ENCODE results near the gene G6PC1. TPM values are rescaled to one million over a fixed set of nuclear protein-coding genes. Genes with fewer than 3 reads are reported as not detected.
"Not testable (repeated sequence)": the region's sequence is repeated elsewhere in the genome, so short reads cannot be mapped to it uniquely, and the experiment has no call there.

G6PC1 gene
- total and polyA plus RNA-seq, 2 donors = 0.15 TPM; not detected in 1

- DNase-seq (ENCODE audit: extremely low spot score); H3K36me3 ChIP-seq (ENCODE audit: insufficient read depth); H3K4me1 ChIP-seq (ENCODE audit: insufficient read depth); H3K4me3 ChIP-seq (ENCODE audit: low read depth, low read length); H3K27ac ChIP-seq (ENCODE audit: low read depth): not testable (repeated sequence)
- 92% methylated on average over 6 of the region's 6 CpGs for WGBS
These were observed 18.9 kb upstream of the G6PC1 start for GRCh38 chr17:42881706-42882105.

GRCh38 chr17:42882166-42882565 lies 18.4 kb upstream of the G6PC1 start:
- no peak overlapping the region for H3K27ac ChIP-seq (ENCODE audit: low read depth)
- H3K4me1 ChIP-seq (ENCODE audit: insufficient read depth) = no peaks in the 10 kb centered on the region
- H3K36me3 ChIP-seq (ENCODE audit: insufficient read depth) = no peaks in the 10 kb centered on the region
- no peak overlapping the region for H3K4me3 ChIP-seq (ENCODE audit: low read depth, low read length)
- no peak for DNase-seq (ENCODE audit: extremely low spot score)
- WGBS = 91% methylated on average over 8 of the region's 8 CpGs

DNA sequence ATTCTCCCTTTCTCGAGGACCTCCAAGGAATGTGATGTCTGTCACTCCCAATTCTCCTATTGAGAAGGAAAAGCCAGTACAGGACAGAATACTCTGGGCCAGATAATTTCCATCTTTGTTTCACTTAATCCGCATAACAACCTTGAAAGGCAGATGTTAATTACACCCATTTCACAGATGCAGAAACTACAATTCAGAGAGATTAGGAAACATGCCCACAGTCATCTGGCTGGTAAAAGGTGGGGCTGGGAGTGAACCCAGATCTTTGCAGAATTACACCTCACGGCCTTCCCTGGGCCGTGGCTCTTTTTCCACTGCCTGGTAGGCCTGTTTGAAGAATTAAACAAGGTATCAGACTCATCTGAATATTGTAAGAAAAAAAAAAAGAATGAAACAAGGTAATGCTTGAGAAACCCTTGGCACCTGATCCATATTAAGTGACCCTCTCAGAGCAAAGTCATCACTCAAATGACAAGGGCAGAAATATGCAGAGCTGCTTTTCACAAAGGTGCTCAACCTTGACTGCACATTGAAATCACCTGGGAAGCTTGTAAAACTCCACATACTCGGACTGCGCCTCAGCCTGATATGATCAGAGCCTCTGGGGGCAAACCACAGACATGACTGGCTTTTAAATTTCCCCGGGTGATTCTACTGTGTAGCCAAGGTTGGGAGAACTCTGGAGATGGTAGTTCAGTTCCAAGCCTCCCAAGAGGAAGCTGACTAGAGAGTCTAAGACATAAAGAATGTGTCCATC lies 16.6 kb upstream of the G6PC1 start:
- no peak for DNase-seq (ENCODE audit: extremely low spot score)
- 80% methylated on average over 7 of the region's 7 CpGs for WGBS
- H3K27ac ChIP-seq (ENCODE audit: low read depth) = no peak overlapping the region
- H3K36me3 ChIP-seq (ENCODE audit: insufficient read depth) = no peaks in the 10 kb centered on the region
- H3K4me1 ChIP-seq (ENCODE audit: insufficient read depth) = no peaks in the 10 kb centered on the region
- no peak overlapping the region for H3K4me3 ChIP-seq (ENCODE audit: low read depth, low read length)

- H3K4me1 ChIP-seq (ENCODE audit: insufficient read depth); H3K4me3 ChIP-seq (ENCODE audit: low read depth, low read length); H3K36me3 ChIP-seq (ENCODE audit: insufficient read depth); H3K27ac ChIP-seq (ENCODE audit: low read depth); DNase-seq (ENCODE audit: extremely low spot score): not testable (repeated sequence)
- WGBS = 98% methylated on average over 3 of the region's 3 CpGs
These were observed 14.8 kb upstream of the G6PC1 start for GRCh38 chr17:42885806-42886205.

DNA sequence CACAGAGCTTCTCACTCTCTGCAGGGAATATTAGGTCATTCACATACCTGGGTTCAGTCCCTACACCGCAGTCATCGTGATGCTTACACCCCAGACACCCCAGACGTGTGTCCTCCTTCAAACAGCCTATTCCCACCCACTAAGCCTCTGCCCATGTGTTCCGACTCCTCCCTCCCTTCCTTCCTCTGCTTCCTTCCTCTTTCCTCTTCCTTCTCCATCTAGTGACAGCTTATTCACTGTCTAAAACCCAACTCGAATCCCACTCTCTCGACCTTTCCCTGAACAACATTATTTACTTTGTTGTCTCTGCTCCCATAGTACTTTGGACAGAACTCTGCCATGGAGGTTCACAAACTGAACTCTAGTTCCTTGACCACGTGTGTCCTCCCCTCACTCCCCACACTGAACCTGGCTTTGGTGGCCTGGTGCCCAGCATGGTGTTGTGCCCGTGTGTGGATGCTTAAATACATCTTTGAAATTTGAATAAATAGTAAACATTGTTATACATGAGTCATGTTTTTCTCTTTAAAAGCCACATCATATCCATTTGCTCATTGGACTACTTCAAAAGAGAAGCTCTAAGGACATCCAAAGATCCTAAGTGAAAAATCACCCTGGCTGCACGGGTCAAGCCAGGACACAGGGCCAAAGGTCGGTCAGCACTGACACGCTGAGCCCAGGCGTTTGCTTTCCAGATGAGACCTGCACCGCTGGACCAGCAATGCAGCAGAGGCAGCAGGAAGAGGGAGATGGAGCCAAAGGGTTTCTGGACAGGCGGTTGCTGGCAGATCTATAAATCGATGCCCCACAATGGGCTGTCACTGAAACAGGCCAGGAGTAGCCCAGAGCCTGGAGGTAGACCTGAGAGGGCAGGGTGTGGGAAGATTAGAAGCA lies 14.1 kb upstream of the G6PC1 start:
- H3K36me3 ChIP-seq (ENCODE audit: insufficient read depth) = no peaks in the 10 kb centered on the region
- H3K4me1 ChIP-seq (ENCODE audit: insufficient read depth) = no peaks in the 10 kb centered on the region
- DNase-seq (ENCODE audit: extremely low spot score) = no peak
- no peak overlapping the region for H3K27ac ChIP-seq (ENCODE audit: low read depth)
- 61% methylated on average over 15 of the region's 15 CpGs for WGBS
- H3K4me3 ChIP-seq (ENCODE audit: low read depth, low read length) = no peak overlapping the region

GRCh38 chr17:42889809-42890208 lies 10.8 kb upstream of the G6PC1 start:
- Histone ChIP-seq H3K36me3 (ENCODE audit: insufficient read depth) (no peaks in the 10 kb centered on the region), H3K4me3 (ENCODE audit: low read depth, low read length) (no peak overlapping the region), H3K27ac (ENCODE audit: low read depth) (no peak overlapping the region), H3K4me1 (ENCODE audit: insufficient read depth) (peaks cover 1% of the 10 kb centered on the region)
- DNase-seq (ENCODE audit: extremely low spot score) = no peak
- WGBS = 91% methylated on average over 7 of the region's 7 CpGs

GRCh38 chr17:42891539-42892152 lies 9.0 kb upstream of the G6PC1 start:
- no peak overlapping the region for H3K4me3 ChIP-seq (ENCODE audit: low read depth, low read length)
- 32% methylated on average over 10 of the region's 10 CpGs for WGBS

GRCh38 chr17:42893359-42893758 lies 7.2 kb upstream of the G6PC1 start:
- 42% methylated on average over 4 of the region's 4 CpGs for WGBS
- Histone ChIP-seq H3K4me1 (ENCODE audit: insufficient read depth) (peaks cover 1% of the 10 kb centered on the region), H3K4me3 (ENCODE audit: low read depth, low read length) (no peak overlapping the region), H3K27ac (ENCODE audit: low read depth) (no peak overlapping the region), H3K36me3 (ENCODE audit: insufficient read depth) (no peaks in the 10 kb centered on the region)
- no peak for DNase-seq (ENCODE audit: extremely low spot score)

More at GRCh38 chr17:42891539-42892152, 9.0 kb upstream of the G6PC1 start:
- no peak for DNase-seq (ENCODE audit: extremely low spot score)
- H3K36me3 ChIP-seq (ENCODE audit: insufficient read depth) = no peaks in the 10 kb centered on the region
- H3K4me1 ChIP-seq (ENCODE audit: insufficient read depth) = peaks cover 1% of the 10 kb centered on the region
- H3K27ac ChIP-seq (ENCODE audit: low read depth) = peak overlapping the region; percentile 69

- WGBS = 86% methylated on average over 12 of the region's 12 CpGs
These were observed 6.1 kb upstream of the G6PC1 start for GRCh38 chr17:42894283-42895184.

DNA sequence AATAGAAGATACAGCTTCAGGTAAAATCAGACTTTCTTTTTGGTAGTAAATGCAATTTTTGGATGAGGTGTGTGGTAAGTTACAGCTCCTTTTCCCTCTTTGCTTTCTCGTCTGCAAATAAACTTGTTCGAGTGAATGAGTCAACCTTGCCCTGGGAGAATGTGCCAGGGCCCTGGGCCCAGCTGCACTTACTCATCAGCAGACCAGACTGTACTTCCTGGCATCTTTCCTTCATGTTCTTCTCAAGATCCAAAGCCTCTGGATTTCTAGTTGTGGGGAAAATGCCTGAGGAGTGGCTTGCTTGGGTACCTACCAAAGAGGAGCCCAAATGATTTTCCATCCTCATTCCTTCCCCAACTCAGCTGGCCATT lies 5.4 kb upstream of the G6PC1 start:
- Histone ChIP-seq H3K4me1 (ENCODE audit: insufficient read depth) (peaks cover 1% of the 10 kb centered on the region), H3K27ac (ENCODE audit: low read depth) (no peak overlapping the region), H3K36me3 (ENCODE audit: insufficient read depth) (no peaks in the 10 kb centered on the region), H3K4me3 (ENCODE audit: low read depth, low read length) (no peak overlapping the region)
- WGBS = 5% methylated on average over 2 of the region's 2 CpGs
- no peak for DNase-seq (ENCODE audit: extremely low spot score)

More at GRCh38 chr17:42894283-42895184, 6.1 kb upstream of the G6PC1 start:
- no peak for DNase-seq (ENCODE audit: extremely low spot score)
- Histone ChIP-seq H3K27ac (ENCODE audit: low read depth) (peak overlapping the region; percentile 48), H3K4me3 (ENCODE audit: low read depth, low read length) (no peak overlapping the region), H3K4me1 (ENCODE audit: insufficient read depth) (peaks cover 1% of the 10 kb centered on the region), H3K36me3 (ENCODE audit: insufficient read depth) (no peaks in the 10 kb centered on the region)

- no peak overlapping the region for H3K27ac ChIP-seq (ENCODE audit: low read depth)
- DNase-seq (ENCODE audit: extremely low spot score) = no peak
These were observed 2.3 kb upstream of the G6PC1 start for GRCh38 chr17:42898147-42898811.

GRCh38 chr17:42899981-42900380 lies 618 bp upstream of the G6PC1 start:
- not testable (repeated sequence) for H3K36me3 ChIP-seq (ENCODE audit: insufficient read depth); DNase-seq (ENCODE audit: extremely low spot score); H3K4me1 ChIP-seq (ENCODE audit: insufficient read depth); H3K4me3 ChIP-seq (ENCODE audit: low read depth, low read length); H3K27ac ChIP-seq (ENCODE audit: low read depth)
- WGBS = 85% methylated on average over 3 of the region's 3 CpGs

More at GRCh38 chr17:42898147-42898811, 2.3 kb upstream of the G6PC1 start:
- WGBS = 90% methylated on average over 7 of the region's 7 CpGs
- Histone ChIP-seq H3K4me3 (ENCODE audit: low read depth, low read length) (no peak overlapping the region), H3K4me1 (ENCODE audit: insufficient read depth) (peaks cover 1% of the 10 kb centered on the region), H3K36me3 (ENCODE audit: insufficient read depth) (no peaks in the 10 kb centered on the region)
